ENCODE results near the gene CDH23.

CDH23 gene

GRCh38 chr10:71390461-71390835, 6.3 kb upstream of the CDH23 start:
- no peak for TF ChIP-seq FOXP2 (optimal IDR thresholded peaks at IDR 0.05; ENCODE audit: borderline replicate concordance, extremely low read depth, extremely low read length, insufficient read depth)
- TF ChIP-seq, protein P1, sequence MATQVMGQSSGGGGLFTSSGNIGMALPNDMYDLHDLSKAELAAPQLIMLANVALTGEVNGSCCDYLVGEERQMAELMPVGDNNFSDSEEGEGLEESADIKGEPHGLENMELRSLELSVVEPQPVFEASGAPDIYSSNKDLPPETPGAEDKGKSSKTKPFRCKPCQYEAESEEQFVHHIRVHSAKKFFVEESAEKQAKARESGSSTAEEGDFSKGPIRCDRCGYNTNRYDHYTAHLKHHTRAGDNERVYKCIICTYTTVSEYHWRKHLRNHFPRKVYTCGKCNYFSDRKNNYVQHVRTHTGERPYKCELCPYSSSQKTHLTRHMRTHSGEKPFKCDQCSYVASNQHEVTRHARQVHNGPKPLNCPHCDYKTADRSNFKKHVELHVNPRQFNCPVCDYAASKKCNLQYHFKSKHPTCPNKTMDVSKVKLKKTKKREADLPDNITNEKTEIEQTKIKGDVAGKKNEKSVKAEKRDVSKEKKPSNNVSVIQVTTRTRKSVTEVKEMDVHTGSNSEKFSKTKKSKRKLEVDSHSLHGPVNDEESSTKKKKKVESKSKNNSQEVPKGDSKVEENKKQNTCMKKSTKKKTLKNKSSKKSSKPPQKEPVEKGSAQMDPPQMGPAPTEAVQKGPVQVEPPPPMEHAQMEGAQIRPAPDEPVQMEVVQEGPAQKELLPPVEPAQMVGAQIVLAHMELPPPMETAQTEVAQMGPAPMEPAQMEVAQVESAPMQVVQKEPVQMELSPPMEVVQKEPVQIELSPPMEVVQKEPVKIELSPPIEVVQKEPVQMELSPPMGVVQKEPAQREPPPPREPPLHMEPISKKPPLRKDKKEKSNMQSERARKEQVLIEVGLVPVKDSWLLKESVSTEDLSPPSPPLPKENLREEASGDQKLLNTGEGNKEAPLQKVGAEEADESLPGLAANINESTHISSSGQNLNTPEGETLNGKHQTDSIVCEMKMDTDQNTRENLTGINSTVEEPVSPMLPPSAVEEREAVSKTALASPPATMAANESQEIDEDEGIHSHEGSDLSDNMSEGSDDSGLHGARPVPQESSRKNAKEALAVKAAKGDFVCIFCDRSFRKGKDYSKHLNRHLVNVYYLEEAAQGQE (IDR thresholded peaks at IDR 0.05; ENCODE audit: insufficient read depth in 1 of 2, low read depth in 2 of 2, low read length in 2 of 2): no peak
- TF ChIP-seq TAF1 (IDR thresholded peaks at IDR 0.05; ENCODE audit: borderline replicate concordance, insufficient read depth, low read length): no peak
- TF ChIP-seq SIN3A (IDR thresholded peaks at IDR 0.05; ENCODE audit: borderline replicate concordance, insufficient read depth, low read length): no peak
- no peak for TF ChIP-seq POLR2AphosphoS5 (IDR thresholded peaks at IDR 0.05; ENCODE audit: low read depth, low read length)

- TF ChIP-seq FOXP2 (optimal IDR thresholded peaks at IDR 0.05; ENCODE audit: borderline replicate concordance, extremely low read depth, extremely low read length, insufficient read depth): no peak
- TF ChIP-seq, protein P1 (IDR thresholded peaks at IDR 0.05; ENCODE audit: insufficient read depth in 1 of 2, low read depth in 2 of 2, low read length in 2 of 2): no peak
- no peak for TF ChIP-seq TAF1 (IDR thresholded peaks at IDR 0.05; ENCODE audit: borderline replicate concordance, insufficient read depth, low read length)
- no peak for TF ChIP-seq SIN3A (IDR thresholded peaks at IDR 0.05; ENCODE audit: borderline replicate concordance, insufficient read depth, low read length)
- TF ChIP-seq POLR2AphosphoS5 (IDR thresholded peaks at IDR 0.05; ENCODE audit: low read depth, low read length): no peak
Measured at GRCh38 chr10:71390921-71391690, 5.6 kb upstream of the CDH23 start.

GRCh38 chr10:71391701-71392100, 5.0 kb upstream of the CDH23 start:
- TF ChIP-seq SIN3A (IDR thresholded peaks at IDR 0.05; ENCODE audit: borderline replicate concordance, insufficient read depth, low read length): no peak

- no peak for TF ChIP-seq POLR2AphosphoS5 (IDR thresholded peaks at IDR 0.05; ENCODE audit: low read depth, low read length)
- TF ChIP-seq TAF1 (IDR thresholded peaks at IDR 0.05; ENCODE audit: borderline replicate concordance, insufficient read depth, low read length): no peak
- TF ChIP-seq, protein P1 (IDR thresholded peaks at IDR 0.05; ENCODE audit: insufficient read depth in 1 of 2, low read depth in 2 of 2, low read length in 2 of 2): no peak
- TF ChIP-seq FOXP2 (optimal IDR thresholded peaks at IDR 0.05; ENCODE audit: borderline replicate concordance, extremely low read depth, extremely low read length, insufficient read depth): no peak
- TF ChIP-seq SIN3A (IDR thresholded peaks at IDR 0.05; ENCODE audit: borderline replicate concordance, insufficient read depth, low read length): no peak
Measured at GRCh38 chr10:71392292-71392691, 4.4 kb upstream of the CDH23 start.

GRCh38 chr10:71392791-71393781, 3.6 kb upstream of the CDH23 start:
- TF ChIP-seq, protein P1 (IDR thresholded peaks at IDR 0.05; ENCODE audit: insufficient read depth in 1 of 2, low read depth in 2 of 2, low read length in 2 of 2): no peak
- no peak for TF ChIP-seq POLR2AphosphoS5 (IDR thresholded peaks at IDR 0.05; ENCODE audit: low read depth, low read length)
- no peak for TF ChIP-seq SIN3A (IDR thresholded peaks at IDR 0.05; ENCODE audit: borderline replicate concordance, insufficient read depth, low read length)
- no peak for TF ChIP-seq FOXP2 (optimal IDR thresholded peaks at IDR 0.05; ENCODE audit: borderline replicate concordance, extremely low read depth, extremely low read length, insufficient read depth)
